SKM-1 treated with dmso at 0.1 percent for 144 hours (cell line): Measurements from ENCODE around the gene FUZ.

Experiments used
- DNase-seq: peaks from one replicate; lab custom pipeline; 2025; ENCODE audit not compliant: unreplicated experiment; lab: John Stamatoyannopoulos, UW

Gene FUZ

DNA sequence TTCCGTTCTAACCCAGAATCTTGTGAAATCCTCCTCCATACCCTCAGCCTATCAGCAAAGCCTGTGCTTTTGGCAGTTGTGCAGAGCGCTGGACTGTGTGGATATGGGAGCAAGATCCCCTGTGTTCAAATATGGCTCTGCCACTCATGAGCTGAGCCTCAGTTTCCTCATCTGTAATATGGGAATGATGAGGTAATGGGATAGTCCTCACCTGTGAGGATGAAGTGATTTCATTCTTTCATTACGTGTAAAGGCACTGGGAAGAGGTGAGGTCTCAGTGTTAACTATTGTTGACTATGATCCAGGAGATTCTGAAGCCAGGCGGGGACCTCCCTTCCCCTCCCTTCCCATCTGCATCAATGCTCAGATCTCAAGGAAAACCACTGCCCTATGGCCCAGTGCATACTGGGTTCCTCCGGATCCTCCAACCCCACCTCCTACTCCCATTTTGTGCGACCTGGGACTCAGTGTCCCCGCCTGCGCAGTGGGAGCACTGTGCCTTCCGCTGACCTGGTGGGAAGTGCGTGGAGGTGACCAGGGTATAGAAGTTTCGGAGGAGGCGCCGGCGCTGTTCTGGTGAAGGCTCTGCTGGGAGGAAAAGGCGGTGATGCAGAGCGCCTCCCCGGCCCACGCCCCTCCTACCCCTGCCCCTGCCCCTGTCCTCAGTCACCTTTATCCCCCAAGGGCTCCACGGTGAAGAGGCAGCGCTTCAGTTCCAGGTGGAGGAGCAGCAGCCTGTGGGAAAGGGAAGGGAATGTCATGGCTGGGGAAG is 5.0 kb downstream of the FUZ start:
- no peak for DNase-seq

- DNase-seq, result peak; percentile 29
Observed at GRCh38 chr19:49807058-49807903, 5.8 kb downstream of the FUZ start.

- no peak for DNase-seq
Observed at GRCh38 chr19:49806620-49806959, 6.5 kb downstream of the FUZ start.

DNA sequence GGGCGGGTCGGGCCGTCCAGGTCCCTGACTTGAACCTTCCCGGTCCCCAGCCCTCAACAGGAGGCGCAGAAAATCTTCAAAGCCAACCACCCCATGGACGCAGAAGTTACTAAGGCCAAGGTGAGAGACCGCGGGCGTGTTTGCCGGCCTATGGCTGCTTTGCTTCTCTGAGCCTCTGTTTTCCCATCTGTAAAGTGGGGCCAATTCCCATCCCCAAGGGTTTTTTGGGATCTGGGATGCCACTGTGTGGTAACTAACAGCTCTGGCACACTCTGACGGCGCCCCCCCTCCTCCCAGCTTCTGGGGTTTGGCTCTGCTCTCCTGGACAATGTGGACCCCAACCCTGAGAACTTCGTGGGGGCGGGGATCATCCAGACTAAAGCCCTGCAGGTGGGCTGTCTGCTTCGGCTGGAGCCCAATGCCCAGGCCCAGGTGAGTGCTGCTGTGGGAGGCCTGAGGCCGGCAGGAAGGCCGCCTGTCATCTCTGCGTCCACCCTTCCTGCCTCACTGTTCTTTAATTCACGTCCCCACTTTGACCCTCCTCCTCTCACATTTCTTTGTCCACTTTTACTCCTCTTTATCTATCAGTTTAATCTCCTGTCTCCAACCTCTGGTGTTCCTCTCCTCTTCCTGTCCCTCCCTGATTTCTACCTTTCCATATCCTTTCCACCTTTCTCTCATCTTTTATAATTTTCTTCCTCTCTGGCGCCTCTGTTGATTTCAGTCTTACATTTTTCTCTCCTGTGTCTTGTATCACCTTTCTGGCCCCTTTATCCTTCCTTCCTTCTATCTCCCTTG is 7.1 kb downstream of the FUZ start:
- DNase-seq, result no peak

- DNase-seq, result no peak
Observed at GRCh38 chr19:49803529-49803856, 9.6 kb downstream of the FUZ start.

DNA sequence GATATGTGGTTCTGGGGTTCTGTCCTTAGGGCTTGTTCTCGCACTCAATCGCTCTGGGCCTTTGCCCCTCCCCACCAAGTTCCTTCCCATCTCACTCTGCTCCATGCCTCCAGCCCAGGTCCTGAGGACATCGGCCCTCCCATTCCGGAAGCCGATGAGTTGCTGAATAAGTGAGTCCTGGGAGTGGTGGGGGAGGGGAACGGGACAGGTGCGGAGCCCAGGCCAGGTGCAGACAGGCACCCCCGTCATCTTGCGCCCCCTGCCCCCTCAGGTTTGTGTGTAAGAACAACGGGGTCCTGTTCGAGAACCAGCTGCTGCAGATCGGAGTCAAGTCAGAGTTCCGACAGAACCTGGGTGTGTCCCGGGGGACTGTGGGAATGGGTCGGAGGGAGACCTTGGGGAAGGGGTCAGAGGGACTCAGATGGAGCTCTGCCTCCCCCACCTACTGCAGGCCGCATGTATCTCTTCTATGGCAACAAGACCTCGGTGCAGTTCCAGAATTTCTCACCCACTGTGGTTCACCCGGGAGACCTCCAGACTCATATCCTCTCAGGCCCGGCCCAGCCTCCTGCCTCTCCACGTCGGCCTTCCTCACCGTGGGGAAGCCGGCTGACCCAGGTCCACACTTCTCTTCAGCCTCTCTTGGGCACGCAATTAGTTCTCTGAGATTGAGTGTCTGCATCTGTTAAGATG is 10.1 kb downstream of the FUZ start:
- no peak for DNase-seq

DNA sequence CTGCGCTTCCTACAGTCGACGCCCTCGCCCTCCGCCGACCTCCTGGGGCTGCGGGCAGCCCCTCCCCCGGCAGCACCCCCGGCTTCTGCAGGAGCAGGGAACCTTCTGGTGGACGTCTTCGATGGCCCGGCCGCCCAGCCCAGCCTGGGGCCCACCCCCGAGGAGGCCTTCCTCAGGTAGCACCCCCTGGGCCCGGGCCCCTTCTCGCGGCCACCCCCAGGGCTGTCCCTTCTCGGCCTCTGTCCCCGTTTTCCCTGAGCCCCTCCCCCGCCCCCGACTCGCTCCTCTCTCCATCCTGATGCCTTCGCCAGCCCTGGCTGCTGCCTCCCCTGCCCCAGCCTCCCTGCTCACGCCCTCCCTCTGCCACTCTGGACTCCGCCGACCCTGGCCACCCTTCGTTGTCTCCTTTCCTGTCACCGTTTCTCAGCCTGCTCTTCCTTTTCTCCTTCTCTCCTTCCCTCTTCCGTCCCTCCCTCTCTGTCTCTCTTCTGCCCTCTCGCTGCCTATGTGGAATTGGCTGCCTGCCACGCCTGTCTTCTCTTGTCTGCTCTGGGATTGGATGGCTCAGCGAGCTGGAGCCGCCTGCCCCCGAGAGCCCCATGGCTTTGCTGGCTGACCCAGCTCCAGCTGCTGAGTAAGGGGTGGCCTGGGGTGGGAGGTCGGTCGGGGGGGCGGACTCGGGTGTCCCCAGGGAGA is 11.0 kb downstream of the FUZ start:
- DNase-seq, result no peak

DNA sequence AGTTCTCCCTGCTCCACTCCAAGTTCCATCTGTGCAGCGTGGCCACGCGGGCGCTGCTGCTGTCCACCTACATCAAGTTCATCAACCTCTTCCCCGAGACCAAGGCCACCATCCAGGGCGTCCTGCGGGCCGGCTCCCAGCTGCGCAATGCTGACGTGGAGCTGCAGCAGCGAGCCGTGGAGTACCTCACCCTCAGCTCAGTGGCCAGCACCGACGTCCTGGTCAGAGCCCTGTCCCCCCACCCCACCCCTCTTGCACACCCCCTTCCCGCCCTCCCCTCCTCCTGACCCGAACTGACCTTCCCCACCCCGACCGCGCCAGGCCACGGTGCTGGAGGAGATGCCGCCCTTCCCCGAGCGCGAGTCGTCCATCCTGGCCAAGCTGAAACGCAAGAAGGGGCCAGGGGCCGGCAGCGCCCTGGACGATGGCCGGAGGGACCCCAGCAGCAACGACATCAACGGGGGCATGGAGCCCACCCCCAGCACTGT is 11.6 kb downstream of the FUZ start:
- DNase-seq, result no peak

- no peak for DNase-seq
Observed at GRCh38 chr19:49800771-49801170, 12.3 kb downstream of the FUZ start.

- no peak for DNase-seq
Observed at GRCh38 chr19:49799798-49800376, 13.2 kb downstream of the FUZ start.

GRCh38 chr19:49799271-49799797 is 13.8 kb downstream of the FUZ start:
- no peak for DNase-seq

DNA sequence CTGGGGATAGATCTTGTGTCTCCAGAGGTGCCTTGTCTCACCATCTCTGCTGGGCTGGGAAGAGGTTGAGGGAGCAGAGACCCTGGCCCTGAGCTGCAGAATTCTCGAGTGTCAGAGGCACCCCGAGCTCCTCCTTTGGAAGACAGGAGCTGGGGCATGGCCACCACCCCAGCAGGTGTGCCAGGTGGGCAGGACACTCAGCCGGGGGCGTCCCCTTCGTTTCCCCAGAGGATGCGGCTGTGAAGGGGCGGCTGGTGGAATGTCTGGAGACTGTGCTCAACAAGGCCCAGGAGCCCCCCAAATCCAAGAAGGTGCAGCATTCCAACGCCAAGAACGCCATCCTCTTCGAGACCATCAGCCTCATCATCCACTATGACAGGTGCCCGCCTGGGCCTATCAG is 14.5 kb downstream of the FUZ start:
- DNase-seq, result no peak

GRCh38 chr19:49795615-49796014 is 17.5 kb downstream of the FUZ start:
- DNase-seq, result no peak

GRCh38 chr19:49793561-49793840 is 19.6 kb downstream of the FUZ start:
- DNase-seq, result no peak

- DNase-seq, result no peak
Observed at GRCh38 chr19:49792829-49793560, 20.1 kb downstream of the FUZ start.

- DNase-seq, result no peak
Observed at GRCh38 chr19:49791776-49792445, 21.2 kb downstream of the FUZ start.

DNA sequence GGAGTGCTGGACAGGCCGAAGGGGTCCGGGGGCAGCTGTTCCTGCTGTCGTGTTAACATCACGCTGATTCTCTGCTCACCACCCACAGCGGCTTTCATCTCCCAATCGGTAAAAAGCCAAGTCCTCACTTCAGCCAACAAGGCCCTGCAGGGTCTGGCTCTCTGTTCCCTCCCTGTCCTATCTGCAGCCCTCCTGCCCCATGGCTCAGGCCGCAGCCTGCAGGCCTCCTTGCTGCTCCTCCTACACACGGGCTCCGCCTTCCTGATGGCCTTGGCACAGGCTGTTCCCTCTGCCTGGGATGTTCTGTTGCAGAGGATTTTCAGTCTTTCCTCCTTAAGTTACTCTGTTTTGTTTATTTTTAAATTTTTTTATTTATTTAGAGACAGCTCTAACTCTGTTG is 22.2 kb downstream of the FUZ start:
- DNase-seq, result no peak

DNA sequence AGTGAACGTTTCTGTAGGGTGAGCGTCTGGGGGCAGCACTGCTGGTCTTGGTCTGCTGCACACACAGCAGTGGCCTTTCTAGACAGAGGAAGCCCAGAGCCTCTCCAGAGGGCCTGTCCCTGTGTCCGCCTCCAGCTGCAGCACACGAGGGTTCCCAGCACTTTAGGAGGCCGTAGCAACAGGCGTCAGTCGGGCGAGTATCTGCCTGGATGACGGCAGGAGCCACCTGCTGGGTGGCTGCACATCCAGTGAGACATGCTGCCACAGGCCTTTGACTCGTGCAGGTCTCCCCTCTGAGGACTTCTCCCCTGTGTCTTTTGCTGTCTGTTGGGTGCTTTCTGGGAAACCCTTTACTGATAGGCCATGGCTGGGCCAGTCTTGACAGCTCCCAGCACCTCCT is 24.2 kb downstream of the FUZ start:
- no peak for DNase-seq

GRCh38 chr19:49787746-49788145 is 25.3 kb downstream of the FUZ start:
- DNase-seq, result no peak
